Fibroblast of skin of left biceps (primary cell): ENCODE measurements around the gene SCUBE1.

ENCODE experiments used
- DNase-seq, 2 experiments: peaks; one replicate each; pipeline ENCODE4 v3.0.0-alpha.2; 2013; ENCODE audit warnings: low read depth in 2 of 2

SCUBE1 gene

GRCh38 chr22:43326331-43327156 lies 16.6 kb downstream of the SCUBE1 start:
- DNase-seq = no peak

GRCh38 chr22:43325176-43325575 lies 18.0 kb downstream of the SCUBE1 start:
- DNase-seq = no peak

- no peak for DNase-seq
Observed at GRCh38 chr22:43320943-43321900, 21.9 kb downstream of the SCUBE1 start.

- no peak for DNase-seq
Observed at GRCh38 chr22:43319661-43320486, 23.3 kb downstream of the SCUBE1 start.

GRCh38 chr22:43317239-43317638 lies 25.9 kb downstream of the SCUBE1 start:
- no peak for DNase-seq

- no peak for DNase-seq
Observed at GRCh38 chr22:43315687-43316217, 27.4 kb downstream of the SCUBE1 start.

- no peak for DNase-seq
Observed at GRCh38 chr22:43314611-43315010, 28.6 kb downstream of the SCUBE1 start.

GRCh38 chr22:43313890-43314474 lies 29.2 kb downstream of the SCUBE1 start:
- no peak for DNase-seq

- peak; percentile 11 to 17 for DNase-seq
Observed at GRCh38 chr22:43313244-43313889, 29.8 kb downstream of the SCUBE1 start.

GRCh38 chr22:43312608-43313007 lies 30.6 kb downstream of the SCUBE1 start:
- DNase-seq = no peak

- no peak for DNase-seq
Observed at GRCh38 chr22:43310798-43311197, 32.4 kb downstream of the SCUBE1 start.

GRCh38 chr22:43310311-43310710 lies 32.9 kb downstream of the SCUBE1 start:
- no peak for DNase-seq

- DNase-seq = no peak
Observed at GRCh38 chr22:43308836-43309235, 34.3 kb downstream of the SCUBE1 start.

GRCh38 chr22:43308060-43308830 lies 34.9 kb downstream of the SCUBE1 start:
- no peak for DNase-seq

- DNase-seq = no peak
Observed at GRCh38 chr22:43305806-43306205, 37.4 kb downstream of the SCUBE1 start.

- no peak for DNase-seq
Observed at GRCh38 chr22:43304831-43305590, 38.2 kb downstream of the SCUBE1 start.

- no peak for DNase-seq
Observed at GRCh38 chr22:43303751-43304150, 39.4 kb downstream of the SCUBE1 start.

GRCh38 chr22:43303166-43303565 lies 40.0 kb downstream of the SCUBE1 start:
- DNase-seq = no peak

- DNase-seq = no peak
Observed at GRCh38 chr22:43302531-43303041, 40.6 kb downstream of the SCUBE1 start.
